ENCODE results near the gene CRHR1.
A peak's percentile ranks its signal among the peaks of the same experiment; 100 is the strongest.

The CRHR1 gene

GRCh38 chr17:45758544-45758943 lies 25.6 kb upstream of the CRHR1 start:
- DNase-seq (ENCODE audit: low spot score), result no peak

GRCh38 chr17:45759761-45760160 lies 24.4 kb upstream of the CRHR1 start:
- DNase-seq (ENCODE audit: low spot score), result no peak

- DNase-seq (ENCODE audit: low spot score), result no peak
These were observed 22.1 kb upstream of the CRHR1 start for GRCh38 chr17:45761957-45762565.

- DNase-seq (ENCODE audit: low spot score), result no peak
These were observed 20.9 kb upstream of the CRHR1 start for GRCh38 chr17:45763182-45763581.

- no peak for DNase-seq (ENCODE audit: low spot score)
These were observed 19.6 kb upstream of the CRHR1 start for GRCh38 chr17:45764479-45764878.

- no peak for DNase-seq (ENCODE audit: low spot score)
These were observed 16.1 kb upstream of the CRHR1 start for GRCh38 chr17:45768000-45768399.

- no peak for DNase-seq (ENCODE audit: low spot score)
These were observed 13.4 kb upstream of the CRHR1 start for GRCh38 chr17:45770632-45771270.

GRCh38 chr17:45771271-45771959 lies 12.7 kb upstream of the CRHR1 start:
- DNase-seq (ENCODE audit: low spot score), result no peak

- DNase-seq (ENCODE audit: low spot score), result no peak
These were observed 9.0 kb upstream of the CRHR1 start for GRCh38 chr17:45775148-45775547.

- DNase-seq (ENCODE audit: low spot score), result no peak
These were observed 8.5 kb upstream of the CRHR1 start for GRCh38 chr17:45775576-45776011.

GRCh38 chr17:45776896-45777295 lies 7.2 kb upstream of the CRHR1 start:
- no peak for DNase-seq (ENCODE audit: low spot score)

GRCh38 chr17:45777388-45777787 lies 6.7 kb upstream of the CRHR1 start:
- no peak for DNase-seq (ENCODE audit: low spot score)

- DNase-seq (ENCODE audit: low spot score), result no peak
These were observed 3.2 kb upstream of the CRHR1 start for GRCh38 chr17:45780921-45781320.

- no peak for DNase-seq (ENCODE audit: low spot score)
These were observed 1.1 kb upstream of the CRHR1 start for GRCh38 chr17:45782889-45783592.

- no peak for DNase-seq (ENCODE audit: low spot score)
These were observed 377 bp upstream of the CRHR1 start for GRCh38 chr17:45783593-45784292.

GRCh38 chr17:45784741-45785479 lies 790 bp downstream of the CRHR1 start:
- peak; percentile 35 for DNase-seq (ENCODE audit: low spot score)

- DNase-seq (ENCODE audit: low spot score), result no peak
These were observed 1.5 kb downstream of the CRHR1 start for GRCh38 chr17:45785480-45786193.

- DNase-seq (ENCODE audit: low spot score), result no peak
These were observed 2.2 kb downstream of the CRHR1 start for GRCh38 chr17:45786349-45786748.

- DNase-seq (ENCODE audit: low spot score), result no peak
These were observed 2.9 kb downstream of the CRHR1 start for GRCh38 chr17:45787044-45787443.

GRCh38 chr17:45787656-45788055 lies 3.5 kb downstream of the CRHR1 start:
- no peak for DNase-seq (ENCODE audit: low spot score)

- no peak for DNase-seq (ENCODE audit: low spot score)
These were observed 3.9 kb downstream of the CRHR1 start for GRCh38 chr17:45788057-45788456.
